HS-5 (cell line): ENCODE results near the gene BPIFB4.
A peak's percentile ranks its signal among the peaks of the same experiment; 100 is the strongest.
"Not testable (repeated sequence)": the region's sequence is repeated elsewhere in the genome, so short reads cannot be mapped to it uniquely, and the experiment has no call there.

Experiments
- DNase-seq: peaks from one replicate; pipeline ENCODE4 v3.0.0-alpha.2; 2012; ENCODE audit warnings: low read depth

BPIFB4 gene

GRCh38 chr20:33079259-33079658, at the start of gene BPIFB4:
TSS of gene BPIFB4 (plus strand) at chr20:33079643. CDS start at chr20:33081527, 1,884 bp downstream.
- peak; percentile 18 for DNase-seq

GRCh38 chr20:33030076-33030475, 49.4 kb upstream of the BPIFB4 start:
- no peak for DNase-seq

GRCh38 chr20:33030569-33030968, 48.9 kb upstream of the BPIFB4 start:
- DNase-seq = no peak

GRCh38 chr20:33031531-33031930, 47.9 kb upstream of the BPIFB4 start, which contains the start of gene BPIFB6:
TSS of gene BPIFB6 (plus strand) at chr20:33031648. CDS start at chr20:33031648, 0 bp downstream.
- no peak for DNase-seq

- DNase-seq = no peak
These were observed 46.9 kb upstream of the BPIFB4 start for GRCh38 chr20:33032555-33032954.

GRCh38 chr20:33033381-33033780, 46.1 kb upstream of the BPIFB4 start:
- no peak for DNase-seq

GRCh38 chr20:33034115-33034514, 45.3 kb upstream of the BPIFB4 start:
- no peak for DNase-seq

GRCh38 chr20:33034901-33035492, 44.4 kb upstream of the BPIFB4 start:
- DNase-seq = no peak

GRCh38 chr20:33037456-33037855, 42.0 kb upstream of the BPIFB4 start:
- no peak for DNase-seq

- no peak for DNase-seq
These were observed 41.2 kb upstream of the BPIFB4 start for GRCh38 chr20:33038243-33038642.

- DNase-seq = no peak
These were observed 37.0 kb upstream of the BPIFB4 start for GRCh38 chr20:33042430-33042829.

GRCh38 chr20:33042983-33043730, 36.3 kb upstream of the BPIFB4 start:
- DNase-seq = no peak

GRCh38 chr20:33043731-33044181, 35.7 kb upstream of the BPIFB4 start:
- DNase-seq = no peak

GRCh38 chr20:33045129-33045721, 34.2 kb upstream of the BPIFB4 start:
- DNase-seq = not testable (repeated sequence)

- DNase-seq = no peak
These were observed 33.0 kb upstream of the BPIFB4 start for GRCh38 chr20:33046412-33046811.

- DNase-seq = no peak
These were observed 28.1 kb upstream of the BPIFB4 start for GRCh38 chr20:33051333-33051732.

- DNase-seq = no peak
These were observed 25.9 kb upstream of the BPIFB4 start, which contains the start of gene BPIFB3 for GRCh38 chr20:33053291-33054106. TSS of gene BPIFB3 (plus strand) at chr20:33053903. CDS start at chr20:33055436, 1,533 bp downstream.

- no peak for DNase-seq
These were observed 25.1 kb upstream of the BPIFB4 start for GRCh38 chr20:33054381-33054780.

- DNase-seq = no peak
These were observed 24.7 kb upstream of the BPIFB4 start for GRCh38 chr20:33054791-33055190.

- no peak for DNase-seq
These were observed 20.3 kb upstream of the BPIFB4 start for GRCh38 chr20:33059136-33059535.

GRCh38 chr20:33059741-33060390, 19.6 kb upstream of the BPIFB4 start:
- no peak for DNase-seq

GRCh38 chr20:33061658-33062028, 17.8 kb upstream of the BPIFB4 start:
- DNase-seq = no peak
